A673 (cell line): Measurements from ENCODE around the gene COX5B. TPM values are rescaled to one million over a fixed set of nuclear protein-coding genes. Genes with fewer than 3 reads are reported as not detected.

ENCODE experiments used
- BruUV-seq: library from RNA; stranded (reverse); fragments of 400-500 nt; replicated peaks from 2 replicates; lab custom pipeline; 2021; lab: Mats Ljungman, UMichigan
- CTCF ChIA-PET: fragments of 300-600 bp; sonication (Branson Sonifier 250); formaldehyde crosslinking; loops from one replicate; lab custom pipeline; 2022; ENCODE audit warnings: antibody characterized with exemption; lab: Charles Lee
- POLR2A ChIA-PET: fragments of 300-600 bp; sonication (Branson Sonifier 250); formaldehyde crosslinking; loops from one replicate; lab custom pipeline; 2022; ENCODE audit warnings: antibody characterized with exemption; ENCODE audit not compliant: low non-redundant PET; lab: Charles Lee
- DNase-seq: peaks from one replicate; pipeline ENCODE4 v3.0.0-alpha.2; 2015; ENCODE audit warnings: low spot score
- H3K27ac ChIP-seq: fragments of 200-600 bp; sonication (generic); 2 replicates; pipeline ENCODE4 v1.5.1; 2016; ENCODE audit warnings: mixed run types, low read depth, mild to moderate bottlenecking, mixed read lengths, antibody characterized with exemption, low read length; ENCODE audit not compliant: poor library complexity, severe bottlenecking
- H3K27me3 ChIP-seq: fragments of 200-600 bp; sonication (generic); replicated peaks from 2 replicates; pipeline ENCODE4 v1.6.1; 2017; ENCODE audit warnings: mixed run types, low read depth, mild to moderate bottlenecking, mixed read lengths, antibody characterized with exemption, low read length; ENCODE audit not compliant: insufficient read depth, poor library complexity
- H3K36me3 ChIP-seq: fragments of 200-600 bp; sonication (generic); 2 replicates; pipeline ENCODE4 v1.6.1; 2016; ENCODE audit warnings: mixed run types, mild to moderate bottlenecking, mixed read lengths, antibody characterized with exemption, low read length; ENCODE audit not compliant: insufficient read depth, poor library complexity, severe bottlenecking
- H3K4me1 ChIP-seq: fragments of 200-600 bp; sonication (generic); 2 replicates; pipeline ENCODE4 v1.6.1; 2017; ENCODE audit warnings: mixed run types, mild to moderate bottlenecking, mixed read lengths, antibody characterized with exemption, low read length; ENCODE audit not compliant: insufficient read depth, poor library complexity, severe bottlenecking
- H3K4me3 ChIP-seq: fragments of 200-600 bp; sonication (generic); 2 replicates; pipeline ENCODE4 v1.5.1; 2016; ENCODE audit warnings: low read depth, mixed run types, mild to moderate bottlenecking, mixed read lengths, low read length; ENCODE audit not compliant: poor library complexity, severe bottlenecking
- H3K9me3 ChIP-seq: fragments of 200-600 bp; sonication (generic); 2 replicates; pipeline ENCODE4 v1.6.1; 2016; ENCODE audit warnings: mixed run types, low read depth, mild to moderate bottlenecking, mixed read lengths, antibody characterized with exemption, low read length; ENCODE audit not compliant: poor library complexity, severe bottlenecking
- EZH2 ChIP-seq: fragments of 200-600 bp; sonication (generic); IDR thresholded peaks from 2 replicates; pipeline ENCODE4 v1.6.1; 2017; ENCODE audit warnings: borderline replicate concordance, low read depth, mild to moderate bottlenecking, mixed read lengths, antibody characterized with exemption, low read length; ENCODE audit not compliant: poor library complexity, severe bottlenecking
- intact Hi-C: fragments of 100-400 bp; cut with micrococcal nuclease; formaldehyde crosslinking; loops from one replicate; pipeline ENCODE4 v1.10.0; 2022; ENCODE audit not compliant: unreplicated experiment
- total RNA-seq: library from RNA; stranded (reverse); gene quantifications from 2 replicates; pipeline ENCODE4 v1.2.3, GENCODE V29; 2021
- TF ChIP-seq, protein P1 (sequence below): fragments of 300-800, 200-600 bp; sonication (generic); conservative IDR thresholded peaks from 2 replicates; pipeline ENCODE4 v1.5.1; 2017; ENCODE audit warnings: low read depth, mild to moderate bottlenecking, antibody characterized with exemption, low read length, moderate library complexity, mixed read lengths

COX5B gene
- total RNA-seq, 1 experiment from 2014 or later = 205 TPM

DNA sequence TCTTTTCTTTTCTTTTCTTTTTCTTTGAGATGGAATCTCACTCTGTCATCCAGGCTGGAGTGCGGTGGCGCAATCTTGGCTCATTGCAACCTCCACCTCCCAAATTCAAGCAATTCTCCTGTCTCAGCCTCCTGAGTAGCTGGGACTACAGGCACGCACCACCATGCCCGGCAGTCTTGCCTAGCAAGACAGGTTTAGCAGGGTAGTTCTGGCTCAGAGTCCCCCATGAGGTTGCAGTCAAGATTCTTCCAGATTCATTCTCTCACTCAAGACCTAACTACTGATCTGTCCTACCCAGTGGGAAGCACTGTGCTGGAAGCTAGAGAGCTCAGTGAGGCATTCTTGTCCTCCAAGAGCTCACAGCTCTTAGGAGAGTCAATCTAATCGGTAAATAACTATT is 49.9 kb downstream of the COX5B start:
- no peak for DNase-seq
- no peaks in the 10 kb centered on the region for H3K36me3 ChIP-seq
- no peak overlapping the region for H3K4me3 ChIP-seq
- H3K9me3 ChIP-seq = no peaks in the 10 kb centered on the region
- no peaks in the 10 kb centered on the region for H3K27me3 ChIP-seq
- intact Hi-C loops = loop anchor here (2.0 kb wide), 1 partner anchor 31 kb away; the partner anchor contains the start of gene ACTR1B
- POLR2A ChIA-PET = no interaction called here
- BruUV-seq = no TSS peak
- H3K27ac ChIP-seq = no peak overlapping the region
- H3K4me1 ChIP-seq = peaks cover 4% of the 10 kb centered on the region
- no peak for TF ChIP-seq EZH2
- CTCF ChIA-PET = interaction anchor here (3.6 kb wide), 1 partner anchor 105 kb away, joined by 20 read pairs; the partner anchor contains the start of gene ANKRD36B

DNA sequence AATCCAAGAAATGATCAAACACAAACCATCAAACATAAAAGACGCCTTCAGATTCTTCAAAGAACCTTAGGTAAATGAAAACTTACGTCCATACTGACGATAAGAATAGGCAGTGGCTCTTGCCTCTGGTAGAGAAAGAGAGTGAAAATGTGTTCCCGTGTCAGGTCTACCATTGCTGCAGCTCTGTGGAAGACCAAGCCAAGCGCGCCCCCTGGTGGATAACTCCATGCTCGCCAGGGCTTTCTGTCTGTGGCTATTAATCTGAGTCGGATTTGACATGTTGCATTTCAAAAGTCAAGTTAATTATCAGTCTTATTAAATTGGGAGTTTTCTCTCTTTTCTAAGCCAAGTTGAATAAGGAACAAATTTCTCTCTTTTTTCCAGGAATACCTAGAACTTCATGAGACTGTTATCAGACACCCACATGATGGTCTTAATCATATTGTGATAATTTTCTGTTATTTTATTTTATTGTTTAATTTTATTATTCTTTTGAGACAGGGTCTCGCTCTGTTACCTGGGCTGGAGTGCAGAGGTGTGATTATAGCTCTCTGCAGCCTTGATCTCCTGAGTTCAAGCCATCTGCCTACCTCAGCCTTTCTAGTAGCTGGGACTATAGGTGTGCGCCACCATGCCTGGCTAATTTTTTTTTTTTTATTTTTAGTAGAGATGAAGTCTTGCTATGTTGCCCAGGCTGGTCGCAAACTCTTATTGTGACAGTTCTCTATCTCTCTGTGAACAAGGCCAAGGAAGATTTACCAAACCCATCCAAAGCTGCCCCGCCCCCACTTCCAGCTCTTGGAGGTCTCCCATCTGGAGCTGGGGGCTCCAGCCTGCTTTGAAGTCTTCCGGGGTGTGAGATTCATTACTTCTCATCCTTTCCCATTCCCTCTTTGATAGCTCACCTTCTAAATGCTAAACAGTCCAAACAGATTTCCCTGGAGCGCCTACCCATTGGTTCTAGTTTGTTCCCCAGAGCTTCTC is 51.7 kb downstream of the COX5B start:
- peak; percentile 85 for DNase-seq
- no TSS peak for BruUV-seq
- Histone ChIP-seq H3K4me1 (peaks cover 13% of the 10 kb centered on the region), H3K4me3 (no peak overlapping the region), H3K27me3 (no peaks in the 10 kb centered on the region), H3K36me3 (no peaks in the 10 kb centered on the region), H3K27ac (no peak overlapping the region), H3K9me3 (no peaks in the 10 kb centered on the region)
- TF ChIP-seq, protein P1, sequence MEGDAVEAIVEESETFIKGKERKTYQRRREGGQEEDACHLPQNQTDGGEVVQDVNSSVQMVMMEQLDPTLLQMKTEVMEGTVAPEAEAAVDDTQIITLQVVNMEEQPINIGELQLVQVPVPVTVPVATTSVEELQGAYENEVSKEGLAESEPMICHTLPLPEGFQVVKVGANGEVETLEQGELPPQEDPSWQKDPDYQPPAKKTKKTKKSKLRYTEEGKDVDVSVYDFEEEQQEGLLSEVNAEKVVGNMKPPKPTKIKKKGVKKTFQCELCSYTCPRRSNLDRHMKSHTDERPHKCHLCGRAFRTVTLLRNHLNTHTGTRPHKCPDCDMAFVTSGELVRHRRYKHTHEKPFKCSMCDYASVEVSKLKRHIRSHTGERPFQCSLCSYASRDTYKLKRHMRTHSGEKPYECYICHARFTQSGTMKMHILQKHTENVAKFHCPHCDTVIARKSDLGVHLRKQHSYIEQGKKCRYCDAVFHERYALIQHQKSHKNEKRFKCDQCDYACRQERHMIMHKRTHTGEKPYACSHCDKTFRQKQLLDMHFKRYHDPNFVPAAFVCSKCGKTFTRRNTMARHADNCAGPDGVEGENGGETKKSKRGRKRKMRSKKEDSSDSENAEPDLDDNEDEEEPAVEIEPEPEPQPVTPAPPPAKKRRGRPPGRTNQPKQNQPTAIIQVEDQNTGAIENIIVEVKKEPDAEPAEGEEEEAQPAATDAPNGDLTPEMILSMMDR = peak; percentile 92
- no peak for TF ChIP-seq EZH2
- POLR2A ChIA-PET = no interaction called here
- intact Hi-C loops = loop anchor here (1.0 to 2.0 kb wide), 2 partner anchors 33 to 107 kb away; partner anchors contain the start of gene ACTR1B
- CTCF ChIA-PET = interaction anchor here (0.5 to 3.6 kb wide), 6 partner anchors 30 to 107 kb away, joined by 4 to 20 read pairs (median 6); partner anchors contain the start of genes ACTR1B, ANKRD36B and COX5B

Other genes with a start within 250 kb of the COX5B start
- 16.4 and 21.6 TPM in 2 replicates for gene ANKRD36B, start 56.2 kb upstream of the COX5B start, total RNA-seq
- gene ACTR1B, start 18.0 kb downstream of the COX5B start, total RNA-seq = 36.3 and 41.7 TPM in 2 replicates
- gene C2orf92, start 23.7 kb downstream of the COX5B start, total RNA-seq = 2.4 and 3.7 TPM in 2 replicates
- gene ZAP70, start 67.5 kb downstream of the COX5B start, total RNA-seq = not detected in 2 replicates